ENCODE results near the gene NAA50. TPM values are rescaled to one million over a fixed set of nuclear protein-coding genes. Genes with fewer than 3 reads are reported as not detected.

The NAA50 gene
- total and polyA plus RNA-seq, 10 of the 15 experiments (the other 5 are each of a cell fraction or from before 2014, with no cell fraction given): 31.7 to 205 (median 110) TPM

GRCh38 chr3:113746548-113747282, 666 bp upstream of the NAA50 start, which contains the start of gene ATP6V1A (continued):
- TF ChIP-seq SMAD1 (IDR thresholded peaks at IDR 0.05; ENCODE audit: low read depth, partially characterized antibody): peak; percentile 76
- TF ChIP-seq ZNF622 (IDR thresholded peaks at IDR 0.05): no peak
- TF ChIP-seq CEBPZ (IDR thresholded peaks at IDR 0.05; ENCODE audit: low read depth, low read length): no peak
- no peak for TF ChIP-seq SUZ12 (IDR thresholded peaks at IDR 0.05; ENCODE audit: unreplicated experiment)
- peak; percentile 98 for TF ChIP-seq IKZF2 (IDR thresholded peaks at IDR 0.05)
- no peak for TF ChIP-seq NR2C2 (IDR thresholded peaks at IDR 0.05; ENCODE audit: borderline replicate concordance, control insufficient read depth, insufficient read length, low read depth)
- peak; percentile 64; the same call in 1 of the 2 replicates for TF ChIP-seq TAF1 (IDR thresholded peaks at IDR 0.05; ENCODE audit: borderline replicate concordance, low read depth, low read length)
- no peak for TF ChIP-seq MXI1 (IDR thresholded peaks at IDR 0.05; ENCODE audit: low read depth, low read length)
- no peak for TF ChIP-seq POU2F2 (IDR thresholded peaks at IDR 0.05; ENCODE audit: borderline replicate concordance, low read depth, low read length)
- peak; percentile 96; the same call in 1 of the 2 replicates for TF ChIP-seq PAX8 (IDR thresholded peaks at IDR 0.05)
- TF ChIP-seq E4F1 (IDR thresholded peaks at IDR 0.05; ENCODE audit: borderline replicate concordance, partially characterized antibody): no peak
- TF ChIP-seq BRCA1 (IDR thresholded peaks at IDR 0.05; ENCODE audit: low read depth, low read length): no peak
- TF ChIP-seq CBX3 (IDR thresholded peaks at IDR 0.05; ENCODE audit: borderline replicate concordance, low read depth): no peak
- no peak for TF ChIP-seq EP300 (IDR thresholded peaks at IDR 0.05; ENCODE audit: borderline replicate concordance in 1 of 2, control insufficient read depth in 1 of 2, low read depth in 2 of 2, low read length in 2 of 2)
- TF ChIP-seq WRNIP1 (IDR thresholded peaks at IDR 0.05; ENCODE audit: borderline replicate concordance, low read depth, low read length): no peak
- TF ChIP-seq ZNF384 (IDR thresholded peaks at IDR 0.05; ENCODE audit: borderline replicate concordance, low read depth, low read length): no peak
- no peak; the same call in 1 of the 2 replicates for TF ChIP-seq STAT1 (conservative IDR thresholded peaks at IDR 0.05)
- no peak for TF ChIP-seq ELK1 (IDR thresholded peaks at IDR 0.05; ENCODE audit: low read depth, low read length)
- TF ChIP-seq CREM (IDR thresholded peaks at IDR 0.05; ENCODE audit: low read depth): peak; percentile 95
- no peak for TF ChIP-seq BCL11A (IDR thresholded peaks at IDR 0.05; ENCODE audit: low read depth, low read length)
- peak; percentile 40; the same call in 1 of the 2 replicates for TF ChIP-seq NKRF (conservative IDR thresholded peaks at IDR 0.05)

All from GM12878 (cell line).